ENCODE data around the gene ZFP36.

GRCh38 chr19:39375929-39376328, 30.7 kb upstream of the ZFP36 start:
- no peak for TF ChIP-seq CTCF (IDR thresholded peaks at IDR 0.05)
- TF ChIP-seq POLR2A (IDR thresholded peaks at IDR 0.05) = no peak

All from vagina (tissue), 2 donors.